HEK293 (cell line): ENCODE measurements around the gene SLC35A2.
A peak's percentile ranks its signal among the peaks of the same experiment; 100 is the strongest.

Experiments used
- GLIS1 ChIP-seq: fragments of 450-650 bp; formaldehyde crosslinking; IDR thresholded peaks from 2 replicates; pipeline ENCODE4 v1.5.1; 2016; ENCODE audit warnings: missing biosample characterization, missing genetic modification characterization
- GLIS2 ChIP-seq: fragments of 450-650 bp; formaldehyde crosslinking; IDR thresholded peaks from 2 replicates; pipeline ENCODE4 v1.5.1; 2016; ENCODE audit warnings: missing biosample characterization, missing genetic modification characterization
- KLF7 ChIP-seq: fragments of 450-650 bp; formaldehyde crosslinking; IDR thresholded peaks from 2 replicates; pipeline ENCODE4 v1.5.1; 2016; ENCODE audit warnings: missing biosample characterization, missing genetic modification characterization, borderline replicate concordance
- KLF8 ChIP-seq: fragments of 450-650 bp; formaldehyde crosslinking; IDR thresholded peaks from 2 replicates; pipeline ENCODE4 v1.5.1; 2016; ENCODE audit warnings: missing biosample characterization, missing genetic modification characterization
- PRDM10 ChIP-seq: fragments of 450-650 bp; formaldehyde crosslinking; IDR thresholded peaks from 2 replicates; pipeline ENCODE4 v1.5.1; 2016; ENCODE audit warnings: missing biosample characterization, missing genetic modification characterization
- REST ChIP-seq: fragments of 450-650 bp; formaldehyde crosslinking; IDR thresholded peaks from 2 replicates; pipeline ENCODE4 v1.5.1; 2016; ENCODE audit warnings: missing biosample characterization, missing genetic modification characterization
- TRIM28 ChIP-seq: IDR thresholded peaks from 2 replicates; pipeline ENCODE4 v1.6.1; 2011; ENCODE audit warnings: low read length, control low read depth, borderline replicate concordance
- ZBTB20 ChIP-seq: fragments of 450-650 bp; formaldehyde crosslinking; IDR thresholded peaks from 2 replicates; pipeline ENCODE4 v1.5.1; 2016; ENCODE audit warnings: missing biosample characterization, missing genetic modification characterization
- ZBTB26 ChIP-seq: fragments of 450-650 bp; formaldehyde crosslinking; optimal IDR thresholded peaks from 2 replicates; pipeline ENCODE3; 2016; ENCODE audit warnings: missing biosample characterization, mild to moderate bottlenecking, missing genetic modification characterization
- ZBTB48 ChIP-seq: fragments of 450-650 bp; formaldehyde crosslinking; IDR thresholded peaks from 2 replicates; pipeline ENCODE4 v1.5.1; 2016; ENCODE audit warnings: missing biosample characterization, missing genetic modification characterization
- ZIC2 ChIP-seq: fragments of 450-650 bp; formaldehyde crosslinking; IDR thresholded peaks from 2 replicates; pipeline ENCODE4 v1.5.1; 2016; ENCODE audit warnings: missing biosample characterization, missing genetic modification characterization
- ZNF10 ChIP-seq: fragments of 450-650 bp; formaldehyde crosslinking; IDR thresholded peaks from 2 replicates; pipeline ENCODE4 v1.5.1; 2017; ENCODE audit warnings: missing biosample characterization, missing genetic modification characterization
- ZNF133 ChIP-seq: fragments of 450-650 bp; formaldehyde crosslinking; IDR thresholded peaks from 2 replicates; pipeline ENCODE4 v1.5.1; 2016; ENCODE audit warnings: missing biosample characterization, missing genetic modification characterization
- ZNF148 ChIP-seq: fragments of 450-650 bp; formaldehyde crosslinking; IDR thresholded peaks from 2 replicates; pipeline ENCODE4 v1.5.0; 2017; ENCODE audit warnings: missing biosample characterization, missing genetic modification characterization, borderline replicate concordance
- ZNF335 ChIP-seq: fragments of 450-650 bp; formaldehyde crosslinking; conservative IDR thresholded peaks from 2 replicates; pipeline ENCODE4 v1.5.1; 2016; ENCODE audit warnings: missing biosample characterization, missing genetic modification characterization
- ZNF449 ChIP-seq: fragments of 450-650 bp; formaldehyde crosslinking; IDR thresholded peaks from 2 replicates; pipeline ENCODE4 v1.5.1; 2017; ENCODE audit warnings: missing biosample characterization, mild to moderate bottlenecking, missing genetic modification characterization, moderate library complexity
- ZNF623 ChIP-seq: fragments of 450-650 bp; formaldehyde crosslinking; IDR thresholded peaks from 2 replicates; pipeline ENCODE4 v1.5.1; 2016; ENCODE audit warnings: missing biosample characterization, missing genetic modification characterization
- ZNF639 ChIP-seq: fragments of 450-650 bp; formaldehyde crosslinking; IDR thresholded peaks from 2 replicates; pipeline ENCODE4 v1.5.1; 2016; ENCODE audit warnings: missing biosample characterization, missing genetic modification characterization
- ZNF658 ChIP-seq: fragments of 450-650 bp; formaldehyde crosslinking; IDR thresholded peaks from 2 replicates; pipeline ENCODE4; 2016; ENCODE audit warnings: missing biosample characterization, missing genetic modification characterization
- ZNF670 ChIP-seq: fragments of 450-650 bp; formaldehyde crosslinking; IDR thresholded peaks from 2 replicates; pipeline ENCODE4 v1.5.1; 2016; ENCODE audit warnings: missing biosample characterization, missing genetic modification characterization, low read depth
- ZNF830 ChIP-seq: fragments of 450-650 bp; IDR thresholded peaks from 2 replicates; pipeline ENCODE4 v1.5.0; 2018; ENCODE audit warnings: missing biosample characterization, missing genetic modification characterization, low read depth, mild to moderate bottlenecking, moderate library complexity

The SLC35A2 gene

GRCh38 chrX:48919360-48919841 lies 8.0 kb upstream of the SLC35A2 start (continued):
- TF ChIP-seq TRIM28 (no peak), REST (tag by site-specific recombination) (no peak), GLIS1 (peak; percentile 70), KLF7 (tag by site-specific recombination) (no peak), ZBTB20 (tag by site-specific recombination) (peak; percentile 97), ZNF335 (peak; percentile 9; the same call in 1 of the 2 replicates), ZNF133 (tag by site-specific recombination) (no peak), ZIC2 (peak; percentile 96), ZBTB26 (tag by site-specific recombination) (no peak), KLF8 (no peak), ZNF10 (tag by site-specific recombination) (0 out of 2 replicates have a peak, but pooled peaks have one; percentile 52), GLIS2 (tag by site-specific recombination) (peak; percentile 29; the same call in 1 of the 2 replicates), ZNF623 (tag by site-specific recombination) (no peak), ZNF670 (tag by site-specific recombination) (no peak), ZNF658 (tag by site-specific recombination) (no peak), ZBTB48 (tag by site-specific recombination) (0 out of 2 replicates have a peak, but pooled peaks have one; percentile 38), ZNF639 (no peak), ZNF449 (0 out of 2 replicates have a peak, but pooled peaks have one; percentile 27), ZNF830 (tag by site-specific recombination) (no peak), PRDM10 (0 out of 2 replicates have a peak, but pooled peaks have one; percentile 23), ZNF148 (tag by site-specific recombination) (no peak)
